Astrocyte (in vitro differentiated cells and primary cell): ENCODE data around the gene GNG5.

Experiments used
- CTCF ChIP-seq: IDR thresholded peaks from 2 replicates; pipeline ENCODE4 v1.5.1; 2011; ENCODE audit warnings: low read depth, mild to moderate bottlenecking, inconsistent platforms, low read length, moderate library complexity; ENCODE audit not compliant: insufficient read depth
- EZH2 ChIP-seq: IDR thresholded peaks from 2 replicates; pipeline ENCODE4 v1.6.1; 2012; ENCODE audit warnings: mild to moderate bottlenecking, low read length, inconsistent platforms; ENCODE audit not compliant: insufficient read depth

GRCh38 chr1:84489766-84490165, 16.6 kb downstream of the GNG5 start:
- TF ChIP-seq EZH2 (no peak), CTCF (no peak)
